ENCODE results near the gene TTC23. TPM values are rescaled to one million over a fixed set of nuclear protein-coding genes. Genes with fewer than 3 reads are reported as not detected.

The TTC23 gene
- polyA plus RNA-seq, 1 donor (not counting 4 experiments of a cell fraction or from before 2014, with no cell fraction given) = 6.7 TPM

DNA sequence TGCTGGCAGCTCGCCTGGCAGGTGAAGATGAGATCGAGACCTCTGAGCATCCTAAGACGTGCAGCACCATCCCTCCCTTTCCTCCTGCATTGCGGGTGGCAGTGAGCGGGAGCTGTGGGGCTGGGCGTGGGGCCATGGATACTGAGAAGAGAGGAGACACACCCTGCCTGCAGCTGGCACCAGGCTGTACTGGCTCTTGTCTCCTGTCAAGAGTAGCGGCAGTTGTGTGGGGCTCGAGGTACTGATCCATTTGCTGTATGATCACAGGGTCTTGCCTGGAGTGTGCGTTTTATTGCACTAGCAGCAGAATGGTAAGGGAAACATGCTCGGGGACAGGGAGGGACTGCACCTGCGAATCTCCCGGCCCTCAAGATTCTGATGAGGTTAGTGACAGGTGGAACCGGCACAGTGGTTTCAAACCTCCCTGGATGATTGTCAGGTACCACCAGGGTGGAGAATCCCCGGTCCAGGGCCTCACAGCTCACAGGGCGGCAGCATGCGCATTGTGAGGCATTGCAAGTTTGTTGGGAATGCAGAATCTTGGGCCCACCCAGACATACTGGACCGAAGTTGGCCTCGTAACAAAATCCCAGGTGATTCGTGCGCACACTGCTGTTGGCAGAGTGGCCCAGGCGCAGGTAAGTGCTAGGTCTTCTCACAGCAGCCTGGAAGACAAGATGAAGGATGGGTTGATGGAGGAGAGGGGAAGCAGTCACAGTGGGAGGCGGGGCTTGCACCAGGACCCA is 130.4 kb downstream of the TTC23 start:
- TF ChIP-seq EZH2 (IDR thresholded peaks at IDR 0.05; ENCODE audit: low read length) = no peak
- TF ChIP-seq, protein P1, sequence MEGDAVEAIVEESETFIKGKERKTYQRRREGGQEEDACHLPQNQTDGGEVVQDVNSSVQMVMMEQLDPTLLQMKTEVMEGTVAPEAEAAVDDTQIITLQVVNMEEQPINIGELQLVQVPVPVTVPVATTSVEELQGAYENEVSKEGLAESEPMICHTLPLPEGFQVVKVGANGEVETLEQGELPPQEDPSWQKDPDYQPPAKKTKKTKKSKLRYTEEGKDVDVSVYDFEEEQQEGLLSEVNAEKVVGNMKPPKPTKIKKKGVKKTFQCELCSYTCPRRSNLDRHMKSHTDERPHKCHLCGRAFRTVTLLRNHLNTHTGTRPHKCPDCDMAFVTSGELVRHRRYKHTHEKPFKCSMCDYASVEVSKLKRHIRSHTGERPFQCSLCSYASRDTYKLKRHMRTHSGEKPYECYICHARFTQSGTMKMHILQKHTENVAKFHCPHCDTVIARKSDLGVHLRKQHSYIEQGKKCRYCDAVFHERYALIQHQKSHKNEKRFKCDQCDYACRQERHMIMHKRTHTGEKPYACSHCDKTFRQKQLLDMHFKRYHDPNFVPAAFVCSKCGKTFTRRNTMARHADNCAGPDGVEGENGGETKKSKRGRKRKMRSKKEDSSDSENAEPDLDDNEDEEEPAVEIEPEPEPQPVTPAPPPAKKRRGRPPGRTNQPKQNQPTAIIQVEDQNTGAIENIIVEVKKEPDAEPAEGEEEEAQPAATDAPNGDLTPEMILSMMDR (optimal IDR thresholded peaks at IDR 0.05 in 1 of 3, IDR thresholded peaks at IDR 0.05 in 1 of 3, conservative IDR thresholded peaks at IDR 0.05 in 1 of 3; ENCODE audit: extremely low read depth in 1 of 3, insufficient read depth in 2 of 3, low read length in 3 of 3) = no peak
- no peak overlapping the region for H3K4me2 ChIP-seq (ENCODE audit: control insufficient read depth, extremely low read depth, insufficient read depth, low read depth, low read length)
- DNase-seq (ENCODE audit: low read depth, low spot score) (no peak), FAIRE-seq (no peak)
- peaks cover 12% of the 10 kb centered on the region for H3K27me3 ChIP-seq (ENCODE audit: control insufficient read depth, extremely low read depth, insufficient read depth, low read length)
- H3K27ac ChIP-seq (ENCODE audit: control insufficient read depth, insufficient read depth, low read length) = no peak overlapping the region
- H3K4me1 ChIP-seq (ENCODE audit: control insufficient read depth, extremely low read depth, insufficient read depth, low read length) = peaks cover 11% of the 10 kb centered on the region
- no peaks in the 10 kb centered on the region for H3K79me2 ChIP-seq (ENCODE audit: control insufficient read depth, insufficient read depth, low read length)
- no peaks in the 10 kb centered on the region for H3K36me3 ChIP-seq (ENCODE audit: control insufficient read depth in 2 of 2, extremely low read depth in 1 of 2, insufficient read depth in 2 of 2, low read length in 2 of 2)
- no peak overlapping the region for H3K9ac ChIP-seq (ENCODE audit: control insufficient read depth, extremely low read depth, insufficient read depth, low read length)
- H3K4me3 ChIP-seq (ENCODE audit: control insufficient read depth in 2 of 3, extremely low read depth in 1 of 3, insufficient read depth in 2 of 3, low read depth in 1 of 3, low read length in 3 of 3) = no peak overlapping the region
- no peaks in the 10 kb centered on the region for H4K20me1 ChIP-seq (ENCODE audit: control insufficient read depth, extremely low read depth, insufficient read depth, low read length)
- no peak overlapping the region for H2AFZ ChIP-seq (ENCODE audit: control insufficient read depth, low read length)
- no peaks in the 10 kb centered on the region for H3K9me3 ChIP-seq (ENCODE audit: control insufficient read depth, low read depth, low read length)
- dilution Hi-C loops (cut with MboI; ENCODE audit: extremely low pct_ligation_motif_present, low sequenced_read_pairs) = no loop called here
- no peaks in the 10 kb centered on the region for H3K9me1 ChIP-seq (ENCODE audit: control insufficient read depth, extremely low read depth, insufficient read depth, low read length)

DNA sequence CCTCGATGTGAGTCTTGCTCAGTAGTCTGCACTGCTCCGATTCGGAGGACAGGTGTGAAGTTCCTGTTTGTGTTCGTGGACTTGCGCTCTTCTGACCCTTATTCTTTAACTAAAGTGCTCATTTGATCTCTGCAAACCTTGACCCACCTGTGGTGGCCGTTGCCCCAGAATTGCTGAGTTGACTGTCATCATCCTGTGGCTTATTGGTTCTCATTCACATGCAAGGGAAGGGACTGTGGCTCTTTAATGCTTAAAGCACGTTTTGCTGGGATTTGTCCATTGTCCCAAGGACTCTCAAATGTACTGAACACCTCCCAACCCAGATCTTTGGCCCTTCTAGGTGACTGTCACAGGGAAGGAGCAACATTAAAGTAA is 131.1 kb downstream of the TTC23 start:
- no peak overlapping the region for H3K9ac ChIP-seq (ENCODE audit: control insufficient read depth, extremely low read depth, insufficient read depth, low read length)
- no peaks in the 10 kb centered on the region for H3K79me2 ChIP-seq (ENCODE audit: control insufficient read depth, insufficient read depth, low read length)
- H3K4me1 ChIP-seq (ENCODE audit: control insufficient read depth, extremely low read depth, insufficient read depth, low read length) = peaks cover 4% of the 10 kb centered on the region
- no peak for TF ChIP-seq EZH2 (IDR thresholded peaks at IDR 0.05; ENCODE audit: low read length)
- TF ChIP-seq, protein P1 (optimal IDR thresholded peaks at IDR 0.05 in 1 of 3, IDR thresholded peaks at IDR 0.05 in 1 of 3, conservative IDR thresholded peaks at IDR 0.05 in 1 of 3; ENCODE audit: extremely low read depth in 1 of 3, insufficient read depth in 2 of 3, low read length in 3 of 3) = no peak
- H2AFZ ChIP-seq (ENCODE audit: control insufficient read depth, low read length) = no peak overlapping the region
- FAIRE-seq (no peak), DNase-seq (ENCODE audit: low read depth, low spot score) (no peak)
- H3K9me3 ChIP-seq (ENCODE audit: control insufficient read depth, low read depth, low read length) = no peaks in the 10 kb centered on the region
- H3K36me3 ChIP-seq (ENCODE audit: control insufficient read depth in 2 of 2, extremely low read depth in 1 of 2, insufficient read depth in 2 of 2, low read length in 2 of 2) = no peaks in the 10 kb centered on the region
- no peak overlapping the region for H3K4me3 ChIP-seq (ENCODE audit: control insufficient read depth in 2 of 3, extremely low read depth in 1 of 3, insufficient read depth in 2 of 3, low read depth in 1 of 3, low read length in 3 of 3)
- dilution Hi-C loops (cut with MboI; ENCODE audit: extremely low pct_ligation_motif_present, low sequenced_read_pairs) = no loop called here
- no peaks in the 10 kb centered on the region for H3K9me1 ChIP-seq (ENCODE audit: control insufficient read depth, extremely low read depth, insufficient read depth, low read length)
- no peak overlapping the region for H3K27ac ChIP-seq (ENCODE audit: control insufficient read depth, insufficient read depth, low read length)
- H3K4me2 ChIP-seq (ENCODE audit: control insufficient read depth, extremely low read depth, insufficient read depth, low read depth, low read length) = no peak overlapping the region
- no peaks in the 10 kb centered on the region for H4K20me1 ChIP-seq (ENCODE audit: control insufficient read depth, extremely low read depth, insufficient read depth, low read length)
- peaks cover 12% of the 10 kb centered on the region for H3K27me3 ChIP-seq (ENCODE audit: control insufficient read depth, extremely low read depth, insufficient read depth, low read length)
